HEK293 (cell line): ENCODE data around the gene TMC2.

Experiments
- CTCF ChIA-PET: fragments of 350-600 bp; formaldehyde crosslinking; extraction: SDS; loops from one replicate; lab custom pipeline; 2021; ENCODE audit warnings: antibody characterized with exemption; lab: Yijun Ruan, JAX
- POLR2A ChIA-PET: fragments of 300-600 bp; formaldehyde crosslinking; extraction: SDS; loops from one replicate; lab custom pipeline; 2020; ENCODE audit warnings: antibody characterized with exemption, inconsistent platforms; lab: Yijun Ruan, JAX
- H3K27ac ChIP-seq: fragments of 200-500 bp; sonication (Bioruptor generic); 2 replicates; pipeline ENCODE4 v1.5.1; 2014; ENCODE audit warnings: low read depth, low read length, control low read depth, inconsistent platforms; ENCODE audit errors: extremely low read depth
- H3K36me3 ChIP-seq, 2 experiments: fragments of 200-500 bp in 1 of 2; sonication (Bioruptor generic) in 1 of 2; 1 replicate in 1 of 2; 2 replicates in 1 of 2; pipeline ENCODE4 v1.5.1; 2014 to 2017; ENCODE audit warnings: inconsistent platforms in 2 of 2, low read length in 2 of 2; ENCODE audit not compliant: control insufficient read depth in 2 of 2, insufficient read depth in 1 of 2
- H3K4me1 ChIP-seq: fragments of 200-500 bp; sonication (Bioruptor generic); 2 replicates; pipeline ENCODE4 v1.5.1; 2014; ENCODE audit warnings: mild to moderate bottlenecking, low read length, inconsistent platforms; ENCODE audit not compliant: control insufficient read depth, insufficient read depth
- H3K4me3 ChIP-seq: 2 replicates; pipeline ENCODE4 v1.5.1; 2011; ENCODE audit warnings: low read depth, mild to moderate bottlenecking, control low read depth, low read length, moderate library complexity
- H3K9me3 ChIP-seq: fragments of 200-500 bp; sonication (Bioruptor generic); 2 replicates; pipeline ENCODE4 v1.5.1; 2014; ENCODE audit warnings: low read depth, low read length, inconsistent platforms; ENCODE audit not compliant: control insufficient read depth, insufficient read depth
- KLF9 ChIP-seq: fragments of 450-650 bp; formaldehyde crosslinking; IDR thresholded peaks from 2 replicates; pipeline ENCODE4 v1.5.1; 2016; ENCODE audit warnings: missing biosample characterization, missing genetic modification characterization, low read depth
- OSR2 ChIP-seq: fragments of 450-650 bp; formaldehyde crosslinking; IDR thresholded peaks from 2 replicates; pipeline ENCODE4 v1.5.1; 2016; ENCODE audit warnings: missing biosample characterization, missing genetic modification characterization
- SCRT2 ChIP-seq: fragments of 450-650 bp; formaldehyde crosslinking; IDR thresholded peaks from 2 replicates; pipeline ENCODE4 v1.5.1; 2016; ENCODE audit warnings: missing biosample characterization, missing genetic modification characterization
- ZBTB17 ChIP-seq: fragments of 450-650 bp; formaldehyde crosslinking; IDR thresholded peaks from 2 replicates; pipeline ENCODE4 v1.5.1; 2016; ENCODE audit warnings: missing biosample characterization, missing genetic modification characterization
- ZBTB8A ChIP-seq: fragments of 450-650 bp; formaldehyde crosslinking; IDR thresholded peaks from 2 replicates; pipeline ENCODE4 v1.5.1; 2016; ENCODE audit warnings: missing biosample characterization, missing genetic modification characterization
- ZIC2 ChIP-seq: fragments of 450-650 bp; formaldehyde crosslinking; IDR thresholded peaks from 2 replicates; pipeline ENCODE4 v1.5.1; 2016; ENCODE audit warnings: missing biosample characterization, missing genetic modification characterization
- ZNF112 ChIP-seq: fragments of 450-650 bp; formaldehyde crosslinking; IDR thresholded peaks from 2 replicates; pipeline ENCODE4 v1.5.0; 2017; ENCODE audit warnings: missing biosample characterization, missing genetic modification characterization
- ZNF169 ChIP-seq: fragments of 450-650 bp; formaldehyde crosslinking; IDR thresholded peaks from 2 replicates; pipeline ENCODE4 v1.5.1; 2016; ENCODE audit warnings: missing biosample characterization, missing genetic modification characterization
- ZNF350 ChIP-seq: fragments of 450-650 bp; formaldehyde crosslinking; IDR thresholded peaks from 2 replicates; pipeline ENCODE4 v1.5.0; 2017; ENCODE audit warnings: missing biosample characterization, mild to moderate bottlenecking, missing genetic modification characterization
- ZNF701 ChIP-seq: fragments of 450-650 bp; formaldehyde crosslinking; IDR thresholded peaks from 2 replicates; pipeline ENCODE4 v1.5.1; 2016; ENCODE audit warnings: missing biosample characterization, missing genetic modification characterization
- ZSCAN23 ChIP-seq: fragments of 450-650 bp; formaldehyde crosslinking; IDR thresholded peaks from 2 replicates; pipeline ENCODE4 v1.5.1; 2016; ENCODE audit warnings: missing biosample characterization, missing genetic modification characterization
- TF ChIP-seq, protein P1 (sequence below): fragments of 450-650 bp; formaldehyde crosslinking; IDR thresholded peaks from 2 replicates; pipeline ENCODE4; 2016; ENCODE audit warnings: missing biosample characterization, missing genetic modification characterization
- TF ChIP-seq, protein P2 (sequence below): fragments of 450-650 bp; formaldehyde crosslinking; conservative IDR thresholded peaks from 2 replicates; pipeline ENCODE4 v1.5.1; 2016; ENCODE audit warnings: low read depth, missing biosample characterization, missing genetic modification characterization
- TF ChIP-seq, protein P3 (sequence below): fragments of 450-650 bp; formaldehyde crosslinking; IDR thresholded peaks from 2 replicates; pipeline ENCODE4 v1.5.1; 2017; ENCODE audit warnings: missing biosample characterization, missing genetic modification characterization

The TMC2 gene

DNA sequence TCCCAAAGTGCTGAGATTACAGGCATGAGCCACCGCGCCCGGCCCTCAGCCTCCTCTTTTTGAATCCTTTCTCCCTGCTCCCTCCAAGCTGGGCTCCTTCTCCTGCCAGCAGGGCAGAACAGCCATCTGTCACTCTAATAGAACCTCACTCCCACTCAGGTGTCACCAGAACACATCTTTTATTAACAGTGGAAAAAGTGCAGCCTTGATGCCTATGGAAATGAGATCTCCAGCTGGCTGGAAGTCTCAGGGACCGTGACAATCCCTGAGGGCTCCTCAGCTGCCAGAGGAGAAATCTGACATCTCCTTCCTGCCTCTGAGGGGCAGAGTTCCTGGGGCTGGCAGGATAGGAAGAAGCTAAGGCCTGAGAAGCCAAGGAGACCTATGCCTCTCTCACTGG lies 28.0 kb downstream of the TMC2 start (continued):
- TF ChIP-seq, protein P1, sequence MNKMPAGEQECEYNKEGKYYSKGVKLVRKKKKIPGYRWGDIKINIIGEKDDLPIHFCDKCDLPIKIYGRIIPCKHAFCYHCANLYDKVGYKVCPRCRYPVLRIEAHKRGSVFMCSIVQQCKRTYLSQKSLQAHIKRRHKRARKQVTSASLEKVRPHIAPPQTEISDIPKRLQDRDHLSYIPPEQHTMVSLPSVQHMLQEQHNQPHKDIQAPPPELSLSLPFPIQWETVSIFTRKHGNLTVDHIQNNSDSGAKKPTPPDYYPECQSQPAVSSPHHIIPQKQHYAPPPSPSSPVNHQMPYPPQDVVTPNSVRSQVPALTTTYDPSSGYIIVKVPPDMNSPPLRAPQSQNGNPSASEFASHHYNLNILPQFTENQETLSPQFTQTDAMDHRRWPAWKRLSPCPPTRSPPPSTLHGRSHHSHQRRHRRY (tag by site-specific recombination), result no peak
- TF ChIP-seq ZIC2 (tag by site-specific recombination) (no peak), ZSCAN23 (tag by site-specific recombination) (no peak), KLF9 (tag by site-specific recombination) (no peak)

DNA sequence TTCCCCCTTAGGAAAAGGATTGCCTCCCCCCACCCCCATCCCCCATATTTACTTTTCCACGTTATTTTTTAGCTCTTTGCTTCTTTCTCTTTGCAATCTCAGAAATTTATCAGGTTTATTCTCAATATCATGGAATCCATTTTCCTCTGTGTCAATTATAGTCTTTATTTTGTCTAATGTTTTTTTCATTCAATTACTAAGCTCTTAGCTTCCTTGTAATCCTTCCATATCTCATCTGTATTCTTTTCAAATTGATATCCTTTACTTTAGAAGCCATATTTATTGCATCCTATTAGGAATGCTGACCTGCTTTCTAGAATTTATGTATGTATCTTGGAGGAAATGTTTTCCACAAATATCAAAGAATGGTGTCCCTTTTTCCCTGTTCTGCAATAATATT lies 39.3 kb downstream of the TMC2 start:
- H3K36me3 ChIP-seq, result no peaks in the 10 kb centered on the region; a peak in 1 of 3 replicates
- TF ChIP-seq ZBTB8A (tag by site-specific recombination), result no peak
- no peak for TF ChIP-seq ZNF169 (tag by site-specific recombination)
- no peak for TF ChIP-seq SCRT2 (tag by site-specific recombination)
- TF ChIP-seq ZNF350 (tag by site-specific recombination), result no peak
- no peak for TF ChIP-seq ZNF701 (tag by site-specific recombination)
- TF ChIP-seq, all 188 proteins: peak for 0
- peaks cover 17% of the 10 kb centered on the region for H3K4me1 ChIP-seq
- H3K27ac ChIP-seq, result no peak overlapping the region
- CTCF ChIA-PET, result interaction anchor here (0.6 to 0.8 kb wide), 2 partner anchors 13 to 344 kb away, joined by 3 to 4 read pairs; no protein-coding TSS in a partner anchor
- H3K4me3 ChIP-seq, result no peak overlapping the region
- POLR2A ChIA-PET, result interaction anchor here (0.6 kb wide), 1 partner anchor 83 kb away, joined by 5 read pairs; no protein-coding TSS in a partner anchor
- no peaks in the 10 kb centered on the region for H3K9me3 ChIP-seq

DNA sequence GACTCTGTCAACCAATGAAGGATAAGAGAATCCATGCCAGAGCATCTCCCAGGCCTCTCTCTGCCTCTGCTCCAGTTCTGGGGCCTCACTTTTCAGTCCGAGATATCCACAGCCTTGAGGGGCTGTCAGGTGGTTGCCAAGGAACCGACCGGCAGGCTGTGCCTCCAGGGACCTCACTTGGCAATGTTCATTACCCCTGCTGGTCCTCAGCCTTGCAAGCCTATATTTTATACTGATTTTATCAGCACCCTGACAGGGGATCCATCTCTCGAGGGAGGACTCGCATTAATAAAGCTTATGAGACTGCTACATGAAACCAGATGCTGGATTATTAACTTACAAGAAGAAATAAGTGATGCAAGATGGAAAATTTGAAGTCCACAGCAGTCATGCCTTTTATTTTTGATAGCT lies 39.9 kb downstream of the TMC2 start:
- H3K36me3 ChIP-seq, result no peaks in the 10 kb centered on the region; a peak in 1 of 3 replicates
- no peak overlapping the region for H3K4me3 ChIP-seq
- TF ChIP-seq ZNF112 (tag by site-specific recombination) (no peak), ZBTB17 (tag by site-specific recombination) (peak; percentile 26; the same call in 1 of the 2 replicates), ZIC2 (tag by site-specific recombination) (0 out of 2 replicates have a peak, but pooled peaks have one; percentile 32), OSR2 (0 out of 2 replicates have a peak, but pooled peaks have one; percentile 9)
- TF ChIP-seq, protein P2, sequence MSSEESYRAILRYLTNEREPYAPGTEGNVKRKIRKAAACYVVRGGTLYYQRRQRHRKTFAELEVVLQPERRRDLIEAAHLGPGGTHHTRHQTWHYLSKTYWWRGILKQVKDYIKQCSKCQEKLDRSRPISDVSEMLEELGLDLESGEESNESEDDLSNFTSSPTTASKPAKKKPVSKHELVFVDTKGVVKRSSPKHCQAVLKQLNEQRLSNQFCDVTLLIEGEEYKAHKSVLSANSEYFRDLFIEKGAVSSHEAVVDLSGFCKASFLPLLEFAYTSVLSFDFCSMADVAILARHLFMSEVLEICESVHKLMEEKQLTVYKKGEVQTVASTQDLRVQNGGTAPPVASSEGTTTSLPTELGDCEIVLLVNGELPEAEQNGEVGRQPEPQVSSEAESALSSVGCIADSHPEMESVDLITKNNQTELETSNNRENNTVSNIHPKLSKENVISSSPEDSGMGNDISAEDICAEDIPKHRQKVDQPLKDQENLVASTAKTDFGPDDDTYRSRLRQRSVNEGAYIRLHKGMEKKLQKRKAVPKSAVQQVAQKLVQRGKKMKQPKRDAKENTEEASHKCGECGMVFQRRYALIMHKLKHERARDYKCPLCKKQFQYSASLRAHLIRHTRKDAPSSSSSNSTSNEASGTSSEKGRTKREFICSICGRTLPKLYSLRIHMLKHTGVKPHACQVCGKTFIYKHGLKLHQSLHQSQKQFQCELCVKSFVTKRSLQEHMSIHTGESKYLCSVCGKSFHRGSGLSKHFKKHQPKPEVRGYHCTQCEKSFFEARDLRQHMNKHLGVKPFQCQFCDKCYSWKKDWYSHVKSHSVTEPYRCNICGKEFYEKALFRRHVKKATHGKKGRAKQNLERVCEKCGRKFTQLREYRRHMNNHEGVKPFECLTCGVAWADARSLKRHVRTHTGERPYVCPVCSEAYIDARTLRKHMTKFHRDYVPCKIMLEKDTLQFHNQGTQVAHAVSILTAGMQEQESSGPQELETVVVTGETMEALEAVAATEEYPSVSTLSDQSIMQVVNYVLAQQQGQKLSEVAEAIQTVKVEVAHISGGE (tag by site-specific recombination), result no peak
- TF ChIP-seq, protein P3, sequence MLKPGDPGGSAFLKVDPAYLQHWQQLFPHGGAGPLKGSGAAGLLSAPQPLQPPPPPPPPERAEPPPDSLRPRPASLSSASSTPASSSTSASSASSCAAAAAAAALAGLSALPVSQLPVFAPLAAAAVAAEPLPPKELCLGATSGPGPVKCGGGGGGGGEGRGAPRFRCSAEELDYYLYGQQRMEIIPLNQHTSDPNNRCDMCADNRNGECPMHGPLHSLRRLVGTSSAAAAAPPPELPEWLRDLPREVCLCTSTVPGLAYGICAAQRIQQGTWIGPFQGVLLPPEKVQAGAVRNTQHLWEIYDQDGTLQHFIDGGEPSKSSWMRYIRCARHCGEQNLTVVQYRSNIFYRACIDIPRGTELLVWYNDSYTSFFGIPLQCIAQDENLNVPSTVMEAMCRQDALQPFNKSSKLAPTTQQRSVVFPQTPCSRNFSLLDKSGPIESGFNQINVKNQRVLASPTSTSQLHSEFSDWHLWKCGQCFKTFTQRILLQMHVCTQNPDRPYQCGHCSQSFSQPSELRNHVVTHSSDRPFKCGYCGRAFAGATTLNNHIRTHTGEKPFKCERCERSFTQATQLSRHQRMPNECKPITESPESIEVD (tag by site-specific recombination), result peak; percentile 58; the same call in 1 of the 2 replicates
- CTCF ChIA-PET, result interaction anchor here (0.8 kb wide), 1 partner anchor 12 kb away, joined by 4 read pairs; no protein-coding TSS in a partner anchor
- no peaks in the 10 kb centered on the region for H3K9me3 ChIP-seq
- no peak overlapping the region for H3K27ac ChIP-seq
- peaks cover 17% of the 10 kb centered on the region for H3K4me1 ChIP-seq
- POLR2A ChIA-PET, result no interaction called here
